ENCODE measurements around the gene TCF23.

GRCh38 chr2:27125104-27125503 lies 23.7 kb upstream of the TCF23 start:
- TF ChIP-seq POLR2A (IDR thresholded peaks at IDR 0.05): no peak
- no peak for TF ChIP-seq CTCF (IDR thresholded peaks at IDR 0.05)

All from lower leg skin (tissue), 3 donors.